B cell (primary cell): ENCODE measurements around the gene SLC22A2. TPM values are rescaled to one million over a fixed set of nuclear protein-coding genes. Genes with fewer than 3 reads are reported as not detected.

Source experiments
- ATAC-seq: fragments of 200-7000 bp; cut with Tn5 transposase; one replicate; pipeline ENCODE4 v1.10.0; 2021; ENCODE audit warnings: low read depth, mild to moderate bottlenecking, moderate number of reproducible peaks, moderate library complexity
- CTCF ChIA-PET: fragments of 350-600 bp; sonication (Branson Sonifier 250); formaldehyde crosslinking; loops from one replicate; lab custom pipeline; 2021; ENCODE audit warnings: antibody characterized with exemption, inconsistent platforms; lab: Charles Lee
- POLR2A ChIA-PET: fragments of 350-600 bp; sonication (Branson Sonifier 250); formaldehyde crosslinking; loops from one replicate; lab custom pipeline; 2021; ENCODE audit warnings: antibody characterized with exemption; lab: Charles Lee
- DNase-seq: peaks from one replicate; pipeline ENCODE4 v3.0.0; 2013
- H2AFZ ChIP-seq: 2 replicates; pipeline ENCODE4 v1.6.1; 2012; ENCODE audit warnings: mild to moderate bottlenecking, low read depth, low read length; ENCODE audit not compliant: insufficient read depth, poor library complexity, severe bottlenecking
- H3K27ac ChIP-seq, 2 donors: 1 replicate in 1 of 2; 2 replicates in 1 of 2; pipeline ENCODE4 v1.5.1; 2012 to 2013; ENCODE audit warnings: low read length in 2 of 2, mild to moderate bottlenecking in 2 of 2, moderate library complexity in 1 of 2
- H3K27me3 ChIP-seq, 4 experiments: fragments of 200-600 bp in 1 of 4; sonication (generic) in 1 of 4; replicated peaks in 1 of 4; 1 replicate in 2 of 4; 2 replicates in 2 of 4; pipeline versions ENCODE4 v1.6.1 to v1.7.0; 2013 to 2016; ENCODE audit warnings: low read length in 3 of 4, mild to moderate bottlenecking in 2 of 4, mixed read lengths in 1 of 4, moderate library complexity in 1 of 4; ENCODE audit not compliant: insufficient read depth in 4 of 4, control insufficient read depth in 3 of 4; ENCODE audit errors: control extremely low read depth in 1 of 4
- H3K36me3 ChIP-seq, 2 experiments: replicated peaks in 1 of 2; 1 replicate in 1 of 2; 2 replicates in 1 of 2; pipeline versions ENCODE4 v1.6.1 to v1.7.1; 2013; ENCODE audit warnings: low read length in 1 of 2; ENCODE audit not compliant: insufficient read depth in 2 of 2, control insufficient read depth in 1 of 2; ENCODE audit errors: control extremely low read depth in 1 of 2, extremely low read depth in 1 of 2
- H3K4me1 ChIP-seq, 2 donors: fragments of 200-600 bp in 1 of 2; sonication (generic) in 1 of 2; 1 replicate in 1 of 2; 2 replicates in 1 of 2; pipeline versions ENCODE4 v1.5.1 to v1.6.1; 2013 to 2017; ENCODE audit warnings: low read length in 2 of 2; ENCODE audit not compliant: control insufficient read depth in 2 of 2, insufficient read depth in 2 of 2
- H3K4me2 ChIP-seq: replicated peaks from 2 replicates; pipeline ENCODE3; 2012; ENCODE audit warnings: mild to moderate bottlenecking, low read depth, low read length; ENCODE audit not compliant: poor library complexity, severe bottlenecking
- H3K4me3 ChIP-seq, 5 experiments: fragments of 200-600 bp in 1 of 5; sonication (generic) in 1 of 5; 1 replicate in 3 of 5; 2 replicates in 2 of 5; pipeline versions ENCODE4 v1.5.1 to v1.7.0; 2011 to 2016; ENCODE audit warnings: low read length in 4 of 5, mild to moderate bottlenecking in 4 of 5, low read depth in 2 of 5, control low read depth in 1 of 5, moderate library complexity in 1 of 5; ENCODE audit not compliant: insufficient read depth in 1 of 5; ENCODE audit errors: control extremely low read depth in 1 of 5, extremely low read depth in 1 of 5
- H3K79me2 ChIP-seq: fragments of 200-600 bp; sonication (generic); one replicate; pipeline ENCODE4 v1.6.0; 2016; ENCODE audit warnings: low read length; ENCODE audit not compliant: control insufficient read depth, insufficient read depth
- H3K9ac ChIP-seq: fragments of 200-600 bp; sonication (generic); 2 replicates; pipeline ENCODE4 v1.6.1; 2017; ENCODE audit warnings: mild to moderate bottlenecking, low read length, moderate library complexity
- H3K9me3 ChIP-seq, 3 donors: one replicate each; pipeline versions ENCODE4 v1.6.1 to v1.7.1; 2013; ENCODE audit warnings: low read length in 2 of 3; ENCODE audit not compliant: control insufficient read depth in 2 of 3, insufficient read depth in 1 of 3; ENCODE audit errors: control extremely low read depth in 1 of 3
- H4K20me1 ChIP-seq: 2 replicates; pipeline ENCODE4 v1.6.0; 2012; ENCODE audit warnings: mild to moderate bottlenecking, low read length; ENCODE audit not compliant: insufficient read depth, control insufficient read depth, poor library complexity, severe bottlenecking
- H3K27ac Mint-ChIP-seq: one replicate; pipeline ENCODE4 v1.8.0; 2021; ENCODE audit warnings: mixed read lengths
- H3K27me3 Mint-ChIP-seq: one replicate; pipeline ENCODE4 v1.8.0; 2021; ENCODE audit warnings: mixed read lengths
- H3K4me1 Mint-ChIP-seq: one replicate; pipeline ENCODE4 v1.8.0; 2021; ENCODE audit warnings: mixed read lengths
- H3K4me3 Mint-ChIP-seq: one replicate; pipeline ENCODE4 v1.8.0; 2021; ENCODE audit warnings: mixed read lengths
- H3K9me3 Mint-ChIP-seq: one replicate; pipeline ENCODE4 v1.8.0; 2022; ENCODE audit warnings: mixed read lengths; ENCODE audit not compliant: insufficient read depth
- EZH2 ChIP-seq: IDR thresholded peaks from 2 replicates; pipeline ENCODE4 v1.6.1; 2012; ENCODE audit warnings: borderline replicate concordance, low read depth, mild to moderate bottlenecking, moderate library complexity, low read length; ENCODE audit not compliant: insufficient read depth, poor library complexity, severe bottlenecking
- whole genome bisulfite sequencing: methylation state at CpG from one replicate; pipeline ENCODE4 v1.1.5; 2013; ENCODE audit warnings: missing lambda C conversion rate; ENCODE audit not compliant: insufficient coverage; 5-methylcytosine and 5-hydroxymethylcytosine counted together
- intact Hi-C: fragments of 100-400 bp; cut with micrococcal nuclease; formaldehyde crosslinking; loops from one replicate; pipeline ENCODE4 v1.10.0; 2022
- polyA plus RNA-seq: library from polyadenylated mRNA; depleted of rRNA; stranded (reverse); fragments of >200 nt; gene quantifications from 2 replicates; pipeline ENCODE4 v1.2.3, GENCODE V29; 2012
- total RNA-seq, 2 donors: library from RNA; stranded (reverse); fragments of 120-200 nt in 1 of 2; gene quantifications; 1 replicate in 1 of 2; 2 replicates in 1 of 2; pipeline versions ENCODE4 v1.2.3 to v1.2.4, GENCODE V29; 2013 to 2022
- TF ChIP-seq, protein P1 (sequence below): fragments of 200-600 bp; IDR thresholded peaks from one replicate; pipeline ENCODE4 v1.8.0; 2022; ENCODE audit warnings: antibody characterized with exemption, mild to moderate bottlenecking

SLC22A2 gene
- total and polyA plus RNA-seq, 2 donors (not counting 1 experiment from before 2014, with no cell fraction given), result not detected

DNA sequence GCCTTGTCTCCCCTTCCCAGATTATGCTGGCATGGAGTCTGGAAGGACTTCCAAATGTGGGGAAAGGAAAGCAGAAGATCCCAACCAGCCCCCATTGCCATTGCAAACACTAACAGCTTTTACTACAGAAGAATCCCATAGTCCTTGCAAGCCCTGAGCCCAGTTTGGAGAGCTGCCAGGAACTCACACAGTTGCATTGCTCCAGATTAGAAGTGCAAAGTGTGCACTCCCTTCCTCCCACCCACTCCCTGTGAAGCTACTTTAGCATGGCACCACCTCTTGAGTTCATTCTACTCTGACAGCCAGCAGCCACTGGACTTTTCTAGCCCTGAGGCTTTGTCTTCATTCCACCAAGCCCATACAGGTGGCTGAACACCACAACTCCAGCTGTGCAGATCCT, 67.6 kb downstream of the SLC22A2 start:
- Mint-ChIP-seq H3K27ac (no peak overlapping the region), H3K4me1 (no peaks in the 10 kb centered on the region), H3K4me3 (no peak overlapping the region), H3K27me3 (no peaks in the 10 kb centered on the region), H3K9me3 (peaks cover 10% of the 10 kb centered on the region)
- no peaks in the 10 kb centered on the region for H3K27me3 ChIP-seq
- no peak overlapping the region for H3K9ac ChIP-seq
- intact Hi-C loops, result no loop called here
- no peaks in the 10 kb centered on the region for H3K4me1 ChIP-seq
- no peaks in the 10 kb centered on the region for H4K20me1 ChIP-seq
- H3K9me3 ChIP-seq, result peaks cover 0 to 18% (median 14%) of the 10 kb centered on the region in 3 donors
- no peak for DNase-seq
- CTCF ChIA-PET, result no interaction called here
- no peak overlapping the region for H3K4me2 ChIP-seq
- no peaks in the 10 kb centered on the region for H3K79me2 ChIP-seq
- H3K4me3 ChIP-seq, result no peak overlapping the region
- no peak for ATAC-seq
- H3K36me3 ChIP-seq, result no peaks in the 10 kb centered on the region
- POLR2A ChIA-PET, result no interaction called here
- TF ChIP-seq, protein P1, sequence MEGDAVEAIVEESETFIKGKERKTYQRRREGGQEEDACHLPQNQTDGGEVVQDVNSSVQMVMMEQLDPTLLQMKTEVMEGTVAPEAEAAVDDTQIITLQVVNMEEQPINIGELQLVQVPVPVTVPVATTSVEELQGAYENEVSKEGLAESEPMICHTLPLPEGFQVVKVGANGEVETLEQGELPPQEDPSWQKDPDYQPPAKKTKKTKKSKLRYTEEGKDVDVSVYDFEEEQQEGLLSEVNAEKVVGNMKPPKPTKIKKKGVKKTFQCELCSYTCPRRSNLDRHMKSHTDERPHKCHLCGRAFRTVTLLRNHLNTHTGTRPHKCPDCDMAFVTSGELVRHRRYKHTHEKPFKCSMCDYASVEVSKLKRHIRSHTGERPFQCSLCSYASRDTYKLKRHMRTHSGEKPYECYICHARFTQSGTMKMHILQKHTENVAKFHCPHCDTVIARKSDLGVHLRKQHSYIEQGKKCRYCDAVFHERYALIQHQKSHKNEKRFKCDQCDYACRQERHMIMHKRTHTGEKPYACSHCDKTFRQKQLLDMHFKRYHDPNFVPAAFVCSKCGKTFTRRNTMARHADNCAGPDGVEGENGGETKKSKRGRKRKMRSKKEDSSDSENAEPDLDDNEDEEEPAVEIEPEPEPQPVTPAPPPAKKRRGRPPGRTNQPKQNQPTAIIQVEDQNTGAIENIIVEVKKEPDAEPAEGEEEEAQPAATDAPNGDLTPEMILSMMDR, result no peak
- TF ChIP-seq EZH2, result no peak
- H3K27ac ChIP-seq, result no peak overlapping the region
- H2AFZ ChIP-seq, result no peak overlapping the region

DNA sequence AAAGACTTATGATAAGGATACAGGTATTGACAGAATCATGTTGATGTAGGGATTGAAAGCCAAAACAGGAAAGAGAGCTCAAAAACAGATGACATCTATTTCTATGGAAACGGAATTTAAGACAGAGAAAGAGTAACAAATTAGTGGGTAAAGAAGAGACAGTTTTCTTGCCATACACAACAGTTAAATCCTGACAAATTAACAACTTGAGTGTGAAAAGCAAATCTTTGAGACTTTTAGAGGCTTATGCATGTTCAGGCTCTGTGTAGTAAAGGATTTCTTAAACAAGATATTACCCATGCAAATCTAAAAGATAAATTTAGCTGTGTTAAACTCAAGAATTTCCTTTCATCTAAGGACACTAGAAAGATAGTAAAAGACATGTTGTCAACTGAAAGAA, 68.5 kb downstream of the SLC22A2 start:
- no peak for ATAC-seq
- H3K27ac Mint-ChIP-seq, result no peak overlapping the region
- Histone ChIP-seq H3K4me3 (no peak overlapping the region), H3K9ac (no peak overlapping the region), H3K27ac (no peak overlapping the region), H3K79me2 (no peaks in the 10 kb centered on the region), H3K4me2 (no peak overlapping the region), H2AFZ (no peak overlapping the region), H3K36me3 (no peaks in the 10 kb centered on the region), H3K9me3 (peaks cover 0 to 15% (median 10%) of the 10 kb centered on the region in 3 donors), H4K20me1 (no peaks in the 10 kb centered on the region), H3K27me3 (no peaks in the 10 kb centered on the region), H3K4me1 (no peaks in the 10 kb centered on the region)
- no peak for DNase-seq
- ChIA-PET CTCF (no interaction called here), POLR2A (no interaction called here)
- TF ChIP-seq EZH2, result no peak
- TF ChIP-seq, protein P1, result no peak
- H3K4me3 Mint-ChIP-seq, result no peak overlapping the region
- no CpG with 5 or more reads among the region's 1 CpG for WGBS
- H3K4me1 Mint-ChIP-seq, result no peaks in the 10 kb centered on the region
- no peaks in the 10 kb centered on the region for H3K27me3 Mint-ChIP-seq
- intact Hi-C loops, result no loop called here
- peaks cover 8% of the 10 kb centered on the region for H3K9me3 Mint-ChIP-seq
